ENCODE results near the gene GATAD2A. TPM values are rescaled to one million over a fixed set of nuclear protein-coding genes. Genes with fewer than 3 reads are reported as not detected.
A peak's percentile ranks its signal among the peaks of the same experiment; 100 is the strongest.

The GATAD2A gene
- total RNA-seq, 2 donors from 2014 or later, result 27.7 to 32.9 TPM

- no peak for TF ChIP-seq CTCF (IDR thresholded peaks at IDR 0.05)
- no peak for DNase-seq (ENCODE audit: low spot score)
- peaks cover 0 to 67% of the 10 kb centered on the region in 2 donors for H3K4me1 ChIP-seq
Measured at GRCh38 chr19:19485998-19486290, 80.5 kb downstream of the GATAD2A start.

GRCh38 chr19:19486343-19487076, 81.0 kb downstream of the GATAD2A start:
- H3K9me3 ChIP-seq, result no peaks in the 10 kb centered on the region
- DNase-seq (ENCODE audit: low spot score), result no peak
- H3K27ac ChIP-seq, result no peak overlapping the region
- H3K36me3 ChIP-seq, result no peaks in the 10 kb centered on the region
- H3K4me3 ChIP-seq, result no peak overlapping the region
- H3K27me3 ChIP-seq, result no peaks in the 10 kb centered on the region
- H3K4me1 ChIP-seq, result peaks cover 0 to 67% of the 10 kb centered on the region in 2 donors
- no peak for TF ChIP-seq CTCF (IDR thresholded peaks at IDR 0.05)

More at GRCh38 chr19:19485998-19486290, 80.5 kb downstream of the GATAD2A start:
- Histone ChIP-seq H3K27ac (no peak overlapping the region), H3K4me3 (no peak overlapping the region), H3K9me3 (no peaks in the 10 kb centered on the region), H3K36me3 (no peaks in the 10 kb centered on the region), H3K27me3 (no peaks in the 10 kb centered on the region)

GRCh38 chr19:19487077-19487949, 81.8 kb downstream of the GATAD2A start:
- Histone ChIP-seq H3K4me3 (no peak overlapping the region), H3K27ac (no peak overlapping the region), H3K9me3 (no peaks in the 10 kb centered on the region), H3K36me3 (no peaks in the 10 kb centered on the region), H3K4me1 (peaks cover 0 to 67% of the 10 kb centered on the region in 2 donors), H3K27me3 (no peaks in the 10 kb centered on the region)
- DNase-seq (ENCODE audit: low spot score), result no peak
- TF ChIP-seq CTCF (IDR thresholded peaks at IDR 0.05), result no peak

GRCh38 chr19:19487950-19488874, 82.7 kb downstream of the GATAD2A start:
- TF ChIP-seq CTCF (IDR thresholded peaks at IDR 0.05), result no peak
- Histone ChIP-seq H3K27me3 (no peaks in the 10 kb centered on the region), H3K4me3 (peak overlapping the region in 1 of 2 donors; percentile 22), H3K27ac (peak overlapping the region; percentile 62 to 69), H3K4me1 (peaks cover 0 to 58% of the 10 kb centered on the region in 2 donors), H3K9me3 (no peaks in the 10 kb centered on the region), H3K36me3 (peaks cover 8% of the 10 kb centered on the region)
- DNase-seq (ENCODE audit: low spot score), result no peak

GRCh38 chr19:19488875-19489690, 83.6 kb downstream of the GATAD2A start:
- Histone ChIP-seq H3K4me3 (peak overlapping the region in 1 of 2 donors; percentile 22), H3K9me3 (no peaks in the 10 kb centered on the region), H3K27ac (peak overlapping the region; percentile 62 to 69), H3K4me1 (peaks cover 0 to 55% of the 10 kb centered on the region in 2 donors), H3K27me3 (no peaks in the 10 kb centered on the region), H3K36me3 (peaks cover 15% of the 10 kb centered on the region)
- peak; percentile 89 for DNase-seq (ENCODE audit: low spot score)
- TF ChIP-seq CTCF (IDR thresholded peaks at IDR 0.05), result no peak
